Measurements from ENCODE around the gene SERTAD4.

SERTAD4 gene

GRCh38 chr1:210239349-210240111 is 6.9 kb downstream of the SERTAD4 start:
- H3K36me3 ChIP-seq (ENCODE audit: control insufficient read depth in 5 of 5, insufficient read depth in 5 of 5, low read length in 5 of 5) = peaks cover 0 to 8% (median 0%) of the 10 kb centered on the region in 5 donors
- H3K9me3 ChIP-seq (ENCODE audit: control insufficient read depth in 5 of 5, low read length in 5 of 5) = no peaks in the 10 kb centered on the region
- no peak overlapping the region for H3K9ac ChIP-seq (ENCODE audit: low read length in 5 of 5)
- H3K27me3 ChIP-seq (ENCODE audit: control insufficient read depth in 5 of 5, insufficient read depth in 4 of 5, low read length in 5 of 5) = no peaks in the 10 kb centered on the region
- peaks cover 3 to 39% (median 37%) of the 10 kb centered on the region in 5 donors for H3K4me1 ChIP-seq (ENCODE audit: control insufficient read depth in 5 of 5, insufficient read depth in 5 of 5, low read length in 5 of 5)
- peak overlapping the region; percentile 12 for H3K27ac ChIP-seq (ENCODE audit: low read depth, low read length)
- H3K4me3 ChIP-seq (ENCODE audit: low read depth in 1 of 5, low read length in 5 of 5) = no peak overlapping the region

- no peaks in the 10 kb centered on the region for H3K27me3 ChIP-seq (ENCODE audit: control insufficient read depth in 5 of 5, insufficient read depth in 4 of 5, low read length in 5 of 5)
- H3K9me3 ChIP-seq (ENCODE audit: control insufficient read depth in 5 of 5, low read length in 5 of 5) = no peaks in the 10 kb centered on the region
- peaks cover 0 to 8% (median 0%) of the 10 kb centered on the region in 5 donors for H3K36me3 ChIP-seq (ENCODE audit: control insufficient read depth in 5 of 5, insufficient read depth in 5 of 5, low read length in 5 of 5)
Measured at GRCh38 chr1:210241121-210241520, 8.5 kb downstream of the SERTAD4 start.

GRCh38 chr1:210244746-210245367 is 12.3 kb downstream of the SERTAD4 start:
- H3K27ac ChIP-seq (ENCODE audit: low read depth, low read length) = no peak overlapping the region
- peaks cover 0 to 5% (median 2%) of the 10 kb centered on the region in 5 donors for H3K4me1 ChIP-seq (ENCODE audit: control insufficient read depth in 5 of 5, insufficient read depth in 5 of 5, low read length in 5 of 5)
- H3K36me3 ChIP-seq (ENCODE audit: control insufficient read depth in 5 of 5, insufficient read depth in 5 of 5, low read length in 5 of 5) = peaks cover 0 to 8% (median 0%) of the 10 kb centered on the region in 5 donors
- no peaks in the 10 kb centered on the region for H3K9me3 ChIP-seq (ENCODE audit: control insufficient read depth in 5 of 5, low read length in 5 of 5)
- no peak overlapping the region for H3K4me3 ChIP-seq (ENCODE audit: low read depth in 1 of 5, low read length in 5 of 5)
- no peak overlapping the region for H3K9ac ChIP-seq (ENCODE audit: low read length in 5 of 5)
- peaks cover 0 to 5% (median 0%) of the 10 kb centered on the region in 5 donors for H3K27me3 ChIP-seq (ENCODE audit: control insufficient read depth in 5 of 5, insufficient read depth in 4 of 5, low read length in 5 of 5)

More at GRCh38 chr1:210241121-210241520, 8.5 kb downstream of the SERTAD4 start:
- peaks cover 3 to 36% (median 34%) of the 10 kb centered on the region in 5 donors for H3K4me1 ChIP-seq (ENCODE audit: control insufficient read depth in 5 of 5, insufficient read depth in 5 of 5, low read length in 5 of 5)
- H3K9ac ChIP-seq (ENCODE audit: low read length in 5 of 5) = no peak overlapping the region
- no peak overlapping the region for H3K27ac ChIP-seq (ENCODE audit: low read depth, low read length)
- no peak overlapping the region for H3K4me3 ChIP-seq (ENCODE audit: low read depth in 1 of 5, low read length in 5 of 5)

- peaks cover 0 to 5% (median 0%) of the 10 kb centered on the region in 5 donors for H3K27me3 ChIP-seq (ENCODE audit: control insufficient read depth in 5 of 5, insufficient read depth in 4 of 5, low read length in 5 of 5)
- H3K4me3 ChIP-seq (ENCODE audit: low read depth in 1 of 5, low read length in 5 of 5) = no peak overlapping the region
- H3K9me3 ChIP-seq (ENCODE audit: control insufficient read depth in 5 of 5, low read length in 5 of 5) = no peaks in the 10 kb centered on the region
- no peak overlapping the region for H3K9ac ChIP-seq (ENCODE audit: low read length in 5 of 5)
- peaks cover 0 to 10% (median 9%) of the 10 kb centered on the region in 5 donors for H3K4me1 ChIP-seq (ENCODE audit: control insufficient read depth in 5 of 5, insufficient read depth in 5 of 5, low read length in 5 of 5)
- H3K36me3 ChIP-seq (ENCODE audit: control insufficient read depth in 5 of 5, insufficient read depth in 5 of 5, low read length in 5 of 5) = peaks cover 0 to 8% (median 0%) of the 10 kb centered on the region in 5 donors
- no peak overlapping the region for H3K27ac ChIP-seq (ENCODE audit: low read depth, low read length)
Measured at GRCh38 chr1:210246447-210246846, 13.9 kb downstream of the SERTAD4 start.

- Histone ChIP-seq H3K9me3 (ENCODE audit: control insufficient read depth in 5 of 5, low read length in 5 of 5) (no peaks in the 10 kb centered on the region), H3K27me3 (ENCODE audit: control insufficient read depth in 5 of 5, insufficient read depth in 4 of 5, low read length in 5 of 5) (peaks cover 0 to 5% (median 3%) of the 10 kb centered on the region in 5 donors)
Measured at GRCh38 chr1:210248341-210248740, 15.7 kb downstream of the SERTAD4 start.

GRCh38 chr1:210250665-210250997 is 18.0 kb downstream of the SERTAD4 start:
- Histone ChIP-seq H3K36me3 (ENCODE audit: control insufficient read depth in 5 of 5, insufficient read depth in 5 of 5, low read length in 5 of 5) (no peaks in the 10 kb centered on the region), H3K27ac (ENCODE audit: low read depth, low read length) (no peak overlapping the region), H3K9ac (ENCODE audit: low read length in 5 of 5) (peak overlapping the region in 1 of 5 donors; percentile 41), H3K27me3 (ENCODE audit: control insufficient read depth in 5 of 5, insufficient read depth in 4 of 5, low read length in 5 of 5) (peaks cover 0 to 14% (median 5%) of the 10 kb centered on the region in 5 donors), H3K9me3 (ENCODE audit: control insufficient read depth in 5 of 5, low read length in 5 of 5) (no peaks in the 10 kb centered on the region), H3K4me1 (ENCODE audit: control insufficient read depth in 5 of 5, insufficient read depth in 5 of 5, low read length in 5 of 5) (peaks cover 1 to 27% (median 24%) of the 10 kb centered on the region in 5 donors), H3K4me3 (ENCODE audit: low read depth in 1 of 5, low read length in 5 of 5) (peak overlapping the region; percentile 39 to 67 (median 56))

More at GRCh38 chr1:210248341-210248740, 15.7 kb downstream of the SERTAD4 start:
- Histone ChIP-seq H3K27ac (ENCODE audit: low read depth, low read length) (no peak overlapping the region), H3K36me3 (ENCODE audit: control insufficient read depth in 5 of 5, insufficient read depth in 5 of 5, low read length in 5 of 5) (no peaks in the 10 kb centered on the region), H3K4me1 (ENCODE audit: control insufficient read depth in 5 of 5, insufficient read depth in 5 of 5, low read length in 5 of 5) (peaks cover 1 to 27% (median 24%) of the 10 kb centered on the region in 5 donors), H3K9ac (ENCODE audit: low read length in 5 of 5) (no peak overlapping the region), H3K4me3 (ENCODE audit: low read depth in 1 of 5, low read length in 5 of 5) (no peak overlapping the region)

- Histone ChIP-seq H3K9ac (ENCODE audit: low read length in 5 of 5) (peak overlapping the region in 2 of 5 donors; percentile 20 to 41), H3K27ac (ENCODE audit: low read depth, low read length) (no peak overlapping the region)
Measured at GRCh38 chr1:210250998-210251679, 18.5 kb downstream of the SERTAD4 start.

GRCh38 chr1:210251680-210252490 is 19.3 kb downstream of the SERTAD4 start:
- peaks cover 1 to 27% (median 24%) of the 10 kb centered on the region in 5 donors for H3K4me1 ChIP-seq (ENCODE audit: control insufficient read depth in 5 of 5, insufficient read depth in 5 of 5, low read length in 5 of 5)
- peaks cover 0 to 14% (median 5%) of the 10 kb centered on the region in 5 donors for H3K27me3 ChIP-seq (ENCODE audit: control insufficient read depth in 5 of 5, insufficient read depth in 4 of 5, low read length in 5 of 5)
- no peaks in the 10 kb centered on the region for H3K36me3 ChIP-seq (ENCODE audit: control insufficient read depth in 5 of 5, insufficient read depth in 5 of 5, low read length in 5 of 5)
- no peak overlapping the region for H3K27ac ChIP-seq (ENCODE audit: low read depth, low read length)
- H3K9me3 ChIP-seq (ENCODE audit: control insufficient read depth in 5 of 5, low read length in 5 of 5) = no peaks in the 10 kb centered on the region
- H3K9ac ChIP-seq (ENCODE audit: low read length in 5 of 5) = peak overlapping the region in 2 of 5 donors; percentile 29 to 59
- H3K4me3 ChIP-seq (ENCODE audit: low read depth in 1 of 5, low read length in 5 of 5) = peak overlapping the region in 4 of 5 donors; percentile 53 to 67 (median 58)

More at GRCh38 chr1:210250998-210251679, 18.5 kb downstream of the SERTAD4 start:
- H3K27me3 ChIP-seq (ENCODE audit: control insufficient read depth in 5 of 5, insufficient read depth in 4 of 5, low read length in 5 of 5) = peaks cover 0 to 14% (median 5%) of the 10 kb centered on the region in 5 donors
- no peaks in the 10 kb centered on the region for H3K9me3 ChIP-seq (ENCODE audit: control insufficient read depth in 5 of 5, low read length in 5 of 5)
- H3K4me1 ChIP-seq (ENCODE audit: control insufficient read depth in 5 of 5, insufficient read depth in 5 of 5, low read length in 5 of 5) = peaks cover 1 to 27% (median 24%) of the 10 kb centered on the region in 5 donors
- peak overlapping the region; percentile 48 to 67 (median 56) for H3K4me3 ChIP-seq (ENCODE audit: low read depth in 1 of 5, low read length in 5 of 5)
- H3K36me3 ChIP-seq (ENCODE audit: control insufficient read depth in 5 of 5, insufficient read depth in 5 of 5, low read length in 5 of 5) = no peaks in the 10 kb centered on the region

GRCh38 chr1:210252621-210253051 is 20.0 kb downstream of the SERTAD4 start:
- Histone ChIP-seq H3K9me3 (ENCODE audit: control insufficient read depth in 5 of 5, low read length in 5 of 5) (no peaks in the 10 kb centered on the region), H3K27ac (ENCODE audit: low read depth, low read length) (no peak overlapping the region), H3K9ac (ENCODE audit: low read length in 5 of 5) (no peak overlapping the region), H3K4me1 (ENCODE audit: control insufficient read depth in 5 of 5, insufficient read depth in 5 of 5, low read length in 5 of 5) (peaks cover 1 to 27% (median 24%) of the 10 kb centered on the region in 5 donors), H3K4me3 (ENCODE audit: low read depth in 1 of 5, low read length in 5 of 5) (peak overlapping the region in 1 of 5 donors; percentile 18), H3K27me3 (ENCODE audit: control insufficient read depth in 5 of 5, insufficient read depth in 4 of 5, low read length in 5 of 5) (peaks cover 0 to 14% (median 2%) of the 10 kb centered on the region in 5 donors), H3K36me3 (ENCODE audit: control insufficient read depth in 5 of 5, insufficient read depth in 5 of 5, low read length in 5 of 5) (no peaks in the 10 kb centered on the region)

Data from subcutaneous abdominal adipose tissue (tissue), 5 donors.